Peyer's patch (tissue), 4 donors: Measurements from ENCODE around the gene SLAMF9. TPM values are rescaled to one million over a fixed set of nuclear protein-coding genes. Genes with fewer than 3 reads are reported as not detected.
"Not testable (repeated sequence)": the region's sequence is repeated elsewhere in the genome, so short reads cannot be mapped to it uniquely, and the experiment has no call there.

Source experiments
- DNase-seq, 3 donors: peaks; one replicate each; pipeline ENCODE4 v3.0.0-alpha.2; 2017 to 2019
- H3K27ac ChIP-seq, 4 donors: fragments of 200-600 bp; sonication (generic); one replicate each; pipeline ENCODE4 v1.5.1; 2016 to 2019
- H3K27me3 ChIP-seq, 2 donors: fragments of 200-600 bp; sonication (generic); one replicate each; pipeline ENCODE4 v1.5.1; 2019
- H3K36me3 ChIP-seq, 3 donors: fragments of 200-600 bp; sonication (generic); one replicate each; pipeline ENCODE4 v1.5.1; 2016 to 2019
- H3K4me1 ChIP-seq, 4 donors: fragments of 200-600 bp; sonication (generic); one replicate each; pipeline ENCODE4 v1.5.1; 2016 to 2019
- H3K4me3 ChIP-seq, 4 donors: fragments of 200-600 bp; sonication (generic); 1 replicate in 3 of 4; 2 replicates in 1 of 4; pipeline ENCODE4 v1.5.1; 2016 to 2019; ENCODE audit warnings: mild to moderate bottlenecking in 1 of 4
- H3K9me3 ChIP-seq, 4 donors: fragments of 200-600 bp; sonication (generic); one replicate each; pipeline ENCODE4 v1.5.1; 2016 to 2019; ENCODE audit warnings: mild to moderate bottlenecking in 1 of 4
- POLR2A ChIP-seq, 2 donors: fragments of 450-650 bp; IDR thresholded peaks; one replicate each; pipeline ENCODE4 v1.5.1; 2017; ENCODE audit warnings: antibody characterized with exemption in 2 of 2, mild to moderate bottlenecking in 2 of 2, moderate library complexity in 2 of 2
- total RNA-seq, 4 donors: library from RNA; depleted of rRNA; stranded (reverse); fragments of >200 nt; gene quantifications; one replicate each; pipeline ENCODE4 v1.1.0, GENCODE V29; 2016
- TF ChIP-seq, protein P1 (sequence below), 6 experiments: fragments of 450-650 bp in 4 of 6; fragments of 200-600 bp in 2 of 6; sonication (generic) in 1 of 6; IDR thresholded peaks; one replicate each; pipeline ENCODE4 v1.5.1; 2017 to 2019; ENCODE audit warnings: antibody characterized with exemption in 6 of 6, mild to moderate bottlenecking in 3 of 6, moderate library complexity in 1 of 6

SLAMF9 gene
- total RNA-seq, 4 donors from 2014 or later = not detected

DNA sequence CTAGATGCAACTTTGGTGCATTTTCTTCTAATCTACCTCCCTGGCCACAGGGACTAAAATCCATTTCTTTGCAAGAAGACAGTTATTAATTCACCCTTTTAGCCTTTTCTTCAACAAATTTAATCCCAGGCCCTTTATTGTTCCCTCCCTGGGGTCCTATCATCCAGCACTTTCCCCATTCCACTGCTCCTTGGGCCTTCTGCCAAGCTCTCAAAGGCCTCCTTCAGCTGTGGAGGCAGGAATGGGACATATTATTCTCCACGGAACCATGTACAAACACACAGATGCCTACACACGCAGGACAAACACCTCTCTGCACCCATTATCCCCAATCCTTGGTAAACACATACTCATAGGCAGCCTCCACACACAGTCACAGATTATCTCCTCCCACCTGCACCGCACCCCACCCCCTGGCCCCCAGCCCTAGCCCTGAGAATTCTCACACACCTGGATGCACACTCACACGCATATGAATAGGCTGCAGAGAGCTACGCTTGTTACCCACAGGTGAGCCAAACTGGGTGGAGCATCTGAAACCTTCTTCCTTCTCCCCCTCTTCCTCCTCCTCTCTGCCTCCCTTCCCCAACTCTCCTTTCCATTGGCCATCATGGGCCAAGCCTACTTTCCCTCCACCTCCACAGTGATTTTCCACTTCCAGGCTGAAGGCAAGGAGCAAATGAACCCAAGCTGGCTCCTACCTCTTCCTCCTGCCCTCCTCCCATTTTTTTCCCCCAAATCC, 40.4 kb downstream of the SLAMF9 start:
- Histone ChIP-seq H3K27me3 (no peaks in the 10 kb centered on the region), H3K27ac (no peak overlapping the region), H3K4me3 (no peak overlapping the region), H3K4me1 (peaks cover 6 to 64% (median 24%) of the 10 kb centered on the region in 4 donors), H3K9me3 (no peaks in the 10 kb centered on the region), H3K36me3 (peaks cover 0 to 19% (median 0%) of the 10 kb centered on the region in 3 donors)
- no peak for TF ChIP-seq POLR2A (IDR thresholded peaks at IDR 0.05)
- TF ChIP-seq, protein P1, sequence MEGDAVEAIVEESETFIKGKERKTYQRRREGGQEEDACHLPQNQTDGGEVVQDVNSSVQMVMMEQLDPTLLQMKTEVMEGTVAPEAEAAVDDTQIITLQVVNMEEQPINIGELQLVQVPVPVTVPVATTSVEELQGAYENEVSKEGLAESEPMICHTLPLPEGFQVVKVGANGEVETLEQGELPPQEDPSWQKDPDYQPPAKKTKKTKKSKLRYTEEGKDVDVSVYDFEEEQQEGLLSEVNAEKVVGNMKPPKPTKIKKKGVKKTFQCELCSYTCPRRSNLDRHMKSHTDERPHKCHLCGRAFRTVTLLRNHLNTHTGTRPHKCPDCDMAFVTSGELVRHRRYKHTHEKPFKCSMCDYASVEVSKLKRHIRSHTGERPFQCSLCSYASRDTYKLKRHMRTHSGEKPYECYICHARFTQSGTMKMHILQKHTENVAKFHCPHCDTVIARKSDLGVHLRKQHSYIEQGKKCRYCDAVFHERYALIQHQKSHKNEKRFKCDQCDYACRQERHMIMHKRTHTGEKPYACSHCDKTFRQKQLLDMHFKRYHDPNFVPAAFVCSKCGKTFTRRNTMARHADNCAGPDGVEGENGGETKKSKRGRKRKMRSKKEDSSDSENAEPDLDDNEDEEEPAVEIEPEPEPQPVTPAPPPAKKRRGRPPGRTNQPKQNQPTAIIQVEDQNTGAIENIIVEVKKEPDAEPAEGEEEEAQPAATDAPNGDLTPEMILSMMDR (IDR thresholded peaks at IDR 0.05) = no peak
- DNase-seq = no peak

DNA sequence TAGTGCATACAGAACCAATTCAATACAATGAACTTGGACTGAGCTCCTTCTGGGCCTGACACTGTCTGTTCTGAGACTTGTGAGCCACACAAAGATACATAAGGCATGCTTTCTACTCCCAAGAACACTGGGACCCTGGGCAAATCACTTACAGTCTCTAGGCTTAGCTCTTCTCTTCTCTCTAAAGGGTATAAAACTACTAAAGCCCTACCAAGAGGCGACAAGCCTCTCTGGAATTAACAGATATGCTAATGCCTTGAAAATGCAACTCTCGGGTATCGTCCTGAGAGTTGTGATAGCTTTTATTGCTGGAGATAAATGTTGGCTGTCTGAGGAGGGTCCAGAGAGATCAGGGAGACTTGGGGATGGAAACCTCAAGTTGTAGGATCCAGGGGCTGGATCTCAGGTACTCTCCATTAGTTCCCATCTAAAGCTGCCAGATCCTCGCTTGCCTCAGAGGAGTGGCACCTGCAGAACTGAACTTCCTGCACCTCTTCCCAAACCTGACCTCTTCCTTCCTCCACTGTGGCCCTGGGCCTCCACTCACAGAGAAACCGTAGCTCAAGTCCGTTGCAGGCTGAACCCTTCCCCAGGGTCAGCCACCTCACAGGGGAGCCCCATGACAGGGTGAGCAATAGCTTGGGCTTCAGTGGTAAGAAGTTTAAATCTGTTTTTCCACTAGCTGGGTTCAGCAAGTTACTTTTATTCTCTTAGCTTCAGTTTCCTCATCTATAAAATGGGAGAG, 42.5 kb downstream of the SLAMF9 start:
- Histone ChIP-seq H3K4me1 (peaks cover 6 to 46% (median 24%) of the 10 kb centered on the region in 4 donors), H3K27ac (peak overlapping the region; percentile 44 to 78 (median 70)), H3K9me3 (no peaks in the 10 kb centered on the region), H3K27me3 (no peaks in the 10 kb centered on the region), H3K36me3 (peaks cover 0 to 2% (median 0%) of the 10 kb centered on the region in 3 donors), H3K4me3 (no peak overlapping the region)
- DNase-seq = peak in 1 of 3 donors; percentile 31
- no peak for TF ChIP-seq POLR2A (IDR thresholded peaks at IDR 0.05)
- TF ChIP-seq, protein P1 (IDR thresholded peaks at IDR 0.05) = no peak

DNA sequence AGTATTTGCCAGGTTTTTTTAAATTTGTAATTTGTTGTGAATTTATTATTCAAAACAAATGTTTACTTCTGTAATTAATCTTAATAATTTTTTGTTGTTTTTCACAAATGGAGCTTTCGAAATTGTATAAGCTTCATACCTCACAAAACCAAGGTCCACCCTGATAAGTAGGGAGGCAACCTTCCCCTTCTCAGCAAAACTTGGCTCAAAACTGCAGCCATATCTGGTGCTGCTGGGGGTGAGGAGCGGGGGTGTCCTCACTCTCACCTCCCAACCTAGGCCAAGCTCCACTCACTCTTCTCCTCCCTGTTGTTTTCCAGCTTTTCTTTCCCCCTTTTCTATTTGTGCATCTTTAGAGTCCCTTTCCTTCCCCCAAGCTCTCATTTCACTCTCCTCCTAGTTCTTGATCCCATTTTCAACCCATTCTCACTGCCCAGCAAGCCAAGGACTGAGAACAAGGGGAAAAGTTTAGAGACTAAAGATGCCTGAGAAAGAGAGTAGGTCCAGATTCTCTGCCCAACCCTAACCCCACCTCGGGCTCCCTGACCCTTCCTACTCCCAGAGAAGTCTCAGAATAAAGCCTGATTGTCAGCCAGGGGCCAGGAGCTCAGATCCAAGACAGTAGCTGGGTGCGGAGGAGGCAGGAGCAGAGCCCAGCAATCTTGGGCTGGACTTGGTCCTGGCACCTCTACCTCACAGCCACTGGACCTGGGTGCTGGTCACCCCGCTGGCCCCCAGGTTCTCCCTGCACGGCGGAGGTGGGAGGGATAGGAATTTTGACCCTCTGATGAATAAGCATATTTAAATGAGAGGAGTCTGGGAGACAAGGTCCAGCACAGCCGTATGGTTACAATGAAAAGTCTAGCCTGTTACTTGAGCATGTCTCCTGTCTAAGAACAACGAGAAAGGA, 45.8 kb downstream of the SLAMF9 start:
- Histone ChIP-seq H3K9me3 (no peaks in the 10 kb centered on the region), H3K36me3 (no peaks in the 10 kb centered on the region), H3K4me1 (peaks cover 6 to 31% (median 24%) of the 10 kb centered on the region in 4 donors), H3K4me3 (no peak overlapping the region), H3K27ac (no peak overlapping the region), H3K27me3 (no peaks in the 10 kb centered on the region)
- TF ChIP-seq, protein P1 (IDR thresholded peaks at IDR 0.05) = no peak
- no peak for TF ChIP-seq POLR2A (IDR thresholded peaks at IDR 0.05)
- DNase-seq = no peak

DNA sequence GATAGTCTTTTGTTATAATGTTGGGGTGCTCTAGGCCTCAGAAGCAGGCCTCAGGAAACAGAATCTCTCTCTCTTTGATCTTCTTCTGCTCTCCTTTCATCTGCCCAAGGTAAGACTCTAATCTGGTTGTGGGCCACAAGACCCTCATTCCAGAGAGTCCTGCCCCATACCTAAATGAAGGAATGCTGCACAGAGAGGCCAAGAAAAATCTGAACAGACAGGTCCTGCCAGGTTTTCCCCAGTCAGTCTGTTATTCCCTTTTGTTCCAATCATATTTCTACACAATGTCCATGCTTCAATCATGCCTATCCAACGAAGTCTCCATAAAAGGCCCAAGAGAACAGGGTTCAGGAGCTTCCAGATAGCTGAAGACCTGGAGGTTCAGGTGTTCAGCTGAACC, 47.1 kb downstream of the SLAMF9 start:
- no peak overlapping the region for H3K27ac ChIP-seq
- no peak for DNase-seq

DNA sequence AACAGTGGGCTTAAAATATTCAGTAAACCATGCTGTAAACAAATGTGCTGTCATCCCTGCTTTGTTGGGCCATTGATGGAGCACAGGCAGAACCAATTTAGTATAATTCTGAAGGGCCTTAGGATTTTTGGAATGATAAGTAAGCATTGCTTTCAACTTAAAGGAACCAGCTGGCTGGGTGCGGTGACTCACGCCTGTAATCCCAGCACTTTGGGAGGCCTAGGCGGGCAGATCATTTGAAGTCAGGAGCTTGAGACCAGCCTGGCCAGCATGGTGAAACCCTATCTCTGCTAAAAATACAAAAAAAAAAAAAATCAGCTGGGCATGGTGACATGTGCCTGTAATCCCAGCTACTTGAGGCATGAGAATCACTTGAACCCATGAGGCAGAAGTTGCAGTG, 50.0 kb downstream of the SLAMF9 start:
- H3K36me3 ChIP-seq, H3K9me3 ChIP-seq: not testable (repeated sequence)
- DNase-seq = peak in 1 of 3 donors; percentile 8

More for the DNA sequence above, 47.1 kb downstream of the SLAMF9 start:
- Histone ChIP-seq H3K27me3 (no peaks in the 10 kb centered on the region), H3K4me3 (no peak overlapping the region), H3K4me1 (peaks cover 6 to 23% (median 21%) of the 10 kb centered on the region in 4 donors), H3K36me3 (no peaks in the 10 kb centered on the region), H3K9me3 (no peaks in the 10 kb centered on the region)
- TF ChIP-seq, protein P1 (IDR thresholded peaks at IDR 0.05) = no peak
- no peak for TF ChIP-seq POLR2A (IDR thresholded peaks at IDR 0.05)

More for the DNA sequence above, 50.0 kb downstream of the SLAMF9 start:
- peaks cover 0 to 16% (median 0%) of the 10 kb centered on the region in 4 donors for H3K4me1 ChIP-seq
- H3K27ac ChIP-seq, H3K4me3 ChIP-seq, H3K27me3 ChIP-seq: not testable (repeated sequence)
